GM19463 (cell line): ENCODE data around the gene MYEOV.

Experiments used
- ATAC-seq: cut with Tn5 transposase; IDR thresholded peaks from one replicate; pipeline ENCODE4 v1.9.1; 2021; ENCODE audit warnings: mild to moderate bottlenecking, moderate library complexity; ENCODE audit not compliant: unreplicated experiment

The MYEOV gene

DNA sequence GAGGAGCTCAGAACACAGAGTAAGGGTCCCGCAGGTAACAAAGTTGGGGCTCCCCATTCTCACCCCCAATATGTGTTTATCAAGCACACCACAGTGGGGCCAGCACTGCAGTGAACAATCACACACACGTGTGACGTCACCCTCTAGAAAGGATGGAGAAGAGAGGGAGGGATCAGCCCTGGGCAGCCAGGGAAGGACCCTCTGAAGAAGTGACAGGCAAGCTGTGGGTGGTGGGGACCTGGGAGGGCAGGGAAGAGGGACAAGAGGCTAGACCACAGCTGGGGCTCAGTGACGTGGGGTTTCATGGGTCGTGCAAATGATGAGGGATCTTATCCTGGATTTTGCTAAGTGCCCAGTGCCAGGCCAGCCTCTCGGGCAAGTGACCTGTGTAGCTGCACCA is 28.7 kb upstream of the MYEOV start:
- no peak for ATAC-seq

DNA sequence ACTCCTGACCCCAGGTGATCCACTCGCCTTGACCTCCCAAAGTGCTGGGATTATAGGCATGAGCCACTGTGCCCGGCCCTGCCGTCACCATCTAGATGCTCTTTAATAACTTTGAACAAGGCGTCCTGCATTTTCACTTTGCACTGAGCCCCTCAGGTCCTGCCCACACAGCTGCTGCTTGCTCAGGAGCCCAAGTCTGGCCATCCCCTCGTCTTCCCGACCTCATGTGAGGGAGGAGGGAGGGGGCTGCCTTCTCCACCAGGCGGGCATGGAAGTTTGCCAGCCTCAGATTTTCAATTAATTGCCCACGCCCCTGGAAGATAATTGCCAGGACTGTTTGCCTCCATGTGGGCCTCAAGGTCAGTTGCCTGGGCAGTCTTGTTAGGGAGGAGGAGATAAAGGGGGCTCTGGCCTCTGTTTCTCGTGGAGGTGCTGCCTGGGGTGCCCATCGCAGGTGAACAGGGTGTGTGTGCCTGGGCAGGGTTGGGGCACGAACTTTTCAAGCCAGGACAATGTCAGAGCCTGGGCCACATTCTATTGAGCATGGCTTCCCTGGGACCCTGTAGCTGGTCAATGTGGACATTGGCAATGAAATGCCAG is 27.9 kb upstream of the MYEOV start:
- no peak for ATAC-seq

DNA sequence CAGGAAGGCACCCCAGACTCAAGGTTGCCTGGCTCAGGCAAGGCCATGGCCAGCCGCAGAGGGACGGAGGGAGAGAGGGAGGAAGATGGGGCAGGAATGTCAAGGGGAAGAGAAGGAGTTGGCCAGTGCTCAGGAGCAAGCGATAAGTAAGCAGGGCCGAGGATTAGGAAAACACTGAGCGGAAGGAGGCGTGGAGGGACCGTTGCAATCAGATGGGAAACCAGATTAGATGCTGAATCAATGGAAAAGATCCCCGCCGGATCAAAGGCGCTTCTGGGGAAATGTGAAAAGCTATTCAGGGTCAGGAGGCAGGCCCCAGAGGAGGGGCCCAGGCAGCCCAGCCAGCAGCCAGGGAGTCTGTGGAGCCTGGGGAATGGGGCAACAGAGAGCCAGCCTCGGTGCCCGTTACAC is 26.6 kb upstream of the MYEOV start:
- no peak for ATAC-seq

DNA sequence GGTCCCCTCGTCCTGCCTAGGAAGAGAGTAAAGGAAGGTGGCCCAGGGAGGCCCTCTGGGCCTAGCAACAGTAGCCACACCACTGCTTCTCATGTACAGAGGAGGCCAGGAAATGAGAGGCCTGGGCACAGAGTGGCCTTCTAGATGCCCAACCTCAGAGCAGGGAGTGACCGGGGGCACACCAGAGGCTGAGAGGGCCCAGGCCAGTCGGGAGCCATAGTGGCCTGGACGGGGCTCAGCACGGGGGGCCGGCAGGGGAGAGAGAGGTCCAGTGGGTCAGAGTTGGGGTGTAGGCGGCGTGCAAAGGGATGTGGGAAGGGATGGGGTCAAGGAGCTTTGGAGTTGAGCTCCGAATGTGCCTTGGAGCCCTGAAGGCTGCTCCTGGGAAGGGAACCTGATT is 25.0 kb upstream of the MYEOV start:
- ATAC-seq = no peak

DNA sequence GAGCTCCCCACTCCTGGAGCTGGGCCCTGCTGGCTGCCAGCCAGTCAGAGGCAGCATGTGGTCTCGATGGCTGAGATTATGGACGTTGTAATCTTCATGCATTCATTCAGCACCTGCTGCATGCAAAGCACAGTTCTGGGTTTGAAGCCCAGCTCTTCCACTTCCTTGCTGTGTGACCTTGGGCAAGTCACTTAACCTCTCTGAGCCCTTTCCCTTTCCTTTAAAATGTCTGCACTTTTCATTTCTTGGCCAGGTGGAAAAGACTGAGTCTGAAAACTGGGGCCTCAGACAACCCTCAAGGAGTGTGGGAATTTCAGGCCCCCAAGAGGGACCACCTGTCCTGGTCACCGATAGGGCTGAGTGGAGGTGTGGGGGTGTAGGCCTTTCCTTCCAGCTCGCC is 24.6 kb upstream of the MYEOV start:
- ATAC-seq = no peak

DNA sequence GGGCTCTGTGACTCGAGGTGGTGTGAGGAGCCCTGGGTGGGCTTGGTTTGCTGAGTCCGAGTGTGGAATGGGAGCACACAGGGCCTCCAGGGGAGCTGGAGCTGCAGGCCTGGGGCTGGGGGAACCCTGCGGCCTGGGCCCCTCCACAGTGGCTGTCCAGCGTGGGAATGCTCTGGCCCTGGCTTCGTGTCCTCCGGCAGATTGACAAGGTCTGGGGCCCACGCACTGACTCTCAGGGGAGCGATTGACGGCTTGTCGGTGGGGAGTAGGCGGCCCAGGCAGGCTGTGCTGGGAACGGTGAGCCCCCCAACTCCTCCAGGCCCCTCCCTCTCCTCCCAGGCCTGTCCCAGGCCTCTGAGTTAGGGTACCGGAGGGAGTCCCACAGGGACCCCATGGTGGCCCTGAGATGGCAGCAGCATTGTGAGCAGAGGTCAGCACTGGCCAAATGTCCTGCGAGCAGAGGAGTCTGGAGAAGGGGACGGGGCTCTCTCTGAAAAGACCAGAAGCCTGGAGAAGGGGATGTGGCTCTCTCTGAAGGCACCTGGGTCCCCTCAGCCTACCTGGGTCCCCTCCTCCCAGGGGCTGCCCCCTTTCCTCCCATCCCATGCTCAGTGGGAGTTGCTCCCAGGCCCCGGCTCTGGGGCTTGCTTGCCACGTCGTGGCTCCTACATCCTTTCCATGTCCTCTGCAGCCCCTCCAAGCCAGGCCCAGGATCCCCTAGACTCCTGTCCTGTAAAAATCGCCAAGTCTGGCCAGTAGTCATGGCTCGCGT is 23.8 kb upstream of the MYEOV start:
- no peak for ATAC-seq

DNA sequence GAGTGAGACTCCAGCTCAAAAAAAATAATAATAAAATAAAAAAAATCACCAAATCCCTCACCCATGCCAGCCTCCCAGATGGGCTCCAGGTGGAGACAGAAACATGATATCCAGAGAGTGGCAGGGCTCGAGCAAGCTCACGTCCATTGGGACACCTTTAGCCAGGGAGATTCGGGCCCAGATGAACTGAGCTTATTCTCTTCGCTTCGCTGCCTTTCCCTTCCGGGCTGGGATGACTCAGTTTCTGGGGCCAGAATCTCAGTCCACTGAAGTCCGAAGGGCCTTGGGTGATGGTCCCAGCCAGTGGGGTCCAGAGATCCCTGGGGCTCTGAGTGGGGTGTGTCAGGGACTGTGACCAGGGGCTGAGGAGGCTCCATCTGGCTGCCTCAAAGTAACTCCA is 23.0 kb upstream of the MYEOV start:
- ATAC-seq = no peak

DNA sequence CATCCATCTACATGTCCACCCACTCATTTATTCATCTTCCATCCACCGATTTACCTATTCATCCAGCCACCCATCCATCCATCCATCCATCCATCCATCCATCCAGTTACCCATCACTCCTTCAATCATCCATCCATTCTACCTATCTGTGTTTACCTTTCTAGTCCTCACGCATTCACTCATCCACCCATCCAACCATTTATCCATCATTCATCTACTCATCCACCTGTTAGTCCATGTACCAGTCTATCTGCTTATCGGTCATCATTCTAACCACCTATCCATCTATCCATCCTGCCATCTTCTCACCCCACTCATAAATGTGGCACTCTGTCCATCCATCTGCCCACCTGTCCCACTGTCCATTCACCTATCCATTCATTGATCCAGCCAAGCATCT is 21.9 kb upstream of the MYEOV start:
- ATAC-seq = no peak

DNA sequence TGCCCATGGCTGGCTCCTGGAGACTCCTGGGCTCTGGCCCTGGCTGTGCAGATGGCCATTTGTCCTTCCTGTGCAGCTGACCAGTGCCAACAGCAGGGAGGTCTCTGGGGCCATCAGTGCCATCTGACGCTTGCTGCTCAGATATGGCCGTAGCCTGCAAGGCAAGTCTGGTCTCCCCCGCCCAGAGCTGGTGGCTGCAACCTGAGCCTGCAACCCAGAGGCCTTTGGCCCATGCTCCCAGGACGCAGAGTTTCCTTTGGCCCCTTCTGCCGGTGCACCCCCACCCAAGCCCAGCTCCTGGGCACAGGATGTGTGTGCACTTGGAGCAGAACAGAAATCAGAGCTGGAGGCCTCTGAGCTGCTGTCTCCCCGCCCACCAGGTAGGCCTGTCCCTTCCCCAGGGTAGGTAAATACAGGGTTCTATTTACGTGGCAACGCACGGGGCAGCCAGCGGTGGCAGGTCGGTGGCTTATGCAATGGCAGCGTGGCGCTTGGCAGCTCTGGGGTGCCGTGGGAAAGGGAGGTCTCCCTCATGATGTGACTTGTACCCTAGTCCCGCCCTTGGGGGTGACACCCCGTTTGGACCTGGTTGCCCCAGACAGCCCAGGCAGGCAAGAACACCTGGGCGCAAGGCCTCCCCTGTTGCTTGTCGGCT is 21.0 kb upstream of the MYEOV start:
- no peak for ATAC-seq

DNA sequence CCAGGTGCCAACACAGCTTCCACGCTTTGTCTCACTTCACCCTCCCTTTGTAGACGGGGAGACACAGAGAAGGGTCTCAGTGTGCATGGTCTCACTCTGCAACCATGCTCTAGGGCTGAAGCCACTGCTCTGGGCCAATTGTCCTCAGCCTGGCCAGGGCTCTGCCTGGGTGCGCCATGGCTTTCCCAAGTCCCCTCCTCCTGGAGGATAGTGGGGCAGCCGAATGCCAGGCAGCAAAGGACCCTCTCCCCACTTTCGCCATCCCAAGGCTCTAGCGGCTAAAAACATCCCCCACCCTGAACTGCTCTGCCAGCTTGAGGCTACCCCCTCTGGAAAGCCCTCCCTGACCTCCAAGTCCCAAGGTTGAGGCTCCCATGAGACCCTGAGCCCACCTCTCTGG is 20.4 kb upstream of the MYEOV start:
- no peak for ATAC-seq

DNA sequence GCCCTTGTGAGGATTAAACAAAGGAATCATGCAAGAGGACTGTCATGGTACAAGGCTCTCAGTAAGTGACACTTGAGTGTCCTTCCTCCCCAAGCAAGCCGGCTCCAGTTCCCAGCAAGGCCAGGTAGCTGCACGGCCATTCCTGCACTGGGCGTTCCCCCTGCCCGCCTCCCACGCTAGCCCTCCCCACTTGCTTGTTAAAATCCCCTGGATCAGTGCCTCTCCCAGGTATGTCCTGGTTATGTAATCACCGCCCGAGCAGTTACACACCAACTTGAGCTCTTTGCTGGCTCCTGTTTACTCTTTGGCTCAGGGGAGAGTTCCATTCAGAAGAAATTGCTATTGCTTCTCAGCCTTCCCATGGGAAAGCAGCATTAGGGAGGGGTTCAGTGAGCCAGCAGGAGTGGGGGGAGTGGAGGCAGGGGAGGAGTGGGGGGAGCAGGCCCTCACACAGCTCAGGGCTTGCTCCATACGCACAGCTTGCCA is 19.4 kb upstream of the MYEOV start:
- ATAC-seq = no peak

DNA sequence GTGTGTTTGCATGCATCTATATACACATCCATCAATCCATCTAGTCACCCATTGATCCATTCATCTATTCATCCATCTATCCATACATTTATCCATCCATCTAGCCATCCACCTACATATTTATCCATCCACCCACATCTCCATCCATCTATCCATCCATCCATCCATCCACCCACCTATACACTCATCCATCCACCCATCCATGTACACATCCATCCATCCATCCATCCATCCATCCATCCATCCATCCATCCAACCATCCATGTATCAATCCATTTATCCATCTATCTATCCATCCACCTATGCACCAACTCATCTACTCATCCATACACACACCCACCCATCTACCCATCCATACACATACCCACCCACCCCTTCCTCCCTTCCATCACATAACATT is 18.8 kb upstream of the MYEOV start:
- ATAC-seq = no peak

DNA sequence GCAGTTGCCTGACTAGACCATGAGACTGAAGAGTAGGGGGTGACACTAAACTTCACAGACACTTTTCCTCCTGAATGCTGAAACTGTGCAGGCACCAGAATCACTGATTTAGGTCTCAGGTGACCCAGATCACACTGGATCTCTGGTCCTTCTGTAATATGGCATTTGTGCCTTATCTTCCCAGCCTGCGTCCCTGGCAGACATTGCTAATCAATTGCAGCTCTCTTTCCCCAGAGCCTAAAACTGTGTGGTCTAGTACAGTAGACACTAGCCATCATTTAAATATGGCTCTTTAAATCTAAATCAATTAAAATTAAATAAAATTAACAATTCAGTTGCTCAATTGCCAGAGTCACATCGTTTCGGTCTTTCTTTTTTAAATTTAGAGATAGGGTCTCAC is 17.8 kb upstream of the MYEOV start:
- ATAC-seq = no peak

DNA sequence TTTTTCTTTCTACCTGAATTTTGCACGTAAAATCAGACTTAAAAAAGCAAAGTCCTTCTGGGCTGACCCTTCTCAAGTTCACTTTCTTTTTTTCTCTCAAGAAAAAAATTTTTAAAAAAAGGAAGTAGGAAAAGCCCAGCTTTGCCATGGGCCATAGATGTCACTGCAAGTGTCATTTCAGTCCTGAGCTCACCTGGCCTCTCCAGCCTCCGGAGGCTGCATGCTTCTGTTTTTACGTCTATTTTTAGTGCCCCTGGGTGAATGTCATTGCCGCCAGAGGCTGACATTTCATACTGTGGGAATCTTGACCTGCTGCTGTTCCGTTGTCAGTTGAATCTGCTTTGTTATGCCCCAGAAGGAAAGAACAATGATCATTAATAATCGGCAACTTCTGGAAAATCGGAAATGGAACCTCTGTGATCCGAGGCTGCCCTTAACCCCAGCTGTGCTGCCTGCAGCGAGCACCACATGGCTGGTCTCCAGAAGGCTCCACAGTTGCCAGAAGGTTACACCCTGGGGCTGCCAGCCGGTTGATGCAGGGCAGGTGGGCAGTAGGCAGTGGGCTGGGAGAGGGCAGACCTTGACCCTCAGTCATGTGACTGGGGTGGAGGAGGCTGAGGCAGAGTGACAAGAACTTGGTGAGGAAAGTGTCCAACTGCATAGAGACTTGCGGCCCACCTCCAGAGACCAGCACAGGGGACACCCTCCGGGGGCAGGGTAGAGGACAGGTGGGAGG is 16.7 kb upstream of the MYEOV start:
- no peak for ATAC-seq

DNA sequence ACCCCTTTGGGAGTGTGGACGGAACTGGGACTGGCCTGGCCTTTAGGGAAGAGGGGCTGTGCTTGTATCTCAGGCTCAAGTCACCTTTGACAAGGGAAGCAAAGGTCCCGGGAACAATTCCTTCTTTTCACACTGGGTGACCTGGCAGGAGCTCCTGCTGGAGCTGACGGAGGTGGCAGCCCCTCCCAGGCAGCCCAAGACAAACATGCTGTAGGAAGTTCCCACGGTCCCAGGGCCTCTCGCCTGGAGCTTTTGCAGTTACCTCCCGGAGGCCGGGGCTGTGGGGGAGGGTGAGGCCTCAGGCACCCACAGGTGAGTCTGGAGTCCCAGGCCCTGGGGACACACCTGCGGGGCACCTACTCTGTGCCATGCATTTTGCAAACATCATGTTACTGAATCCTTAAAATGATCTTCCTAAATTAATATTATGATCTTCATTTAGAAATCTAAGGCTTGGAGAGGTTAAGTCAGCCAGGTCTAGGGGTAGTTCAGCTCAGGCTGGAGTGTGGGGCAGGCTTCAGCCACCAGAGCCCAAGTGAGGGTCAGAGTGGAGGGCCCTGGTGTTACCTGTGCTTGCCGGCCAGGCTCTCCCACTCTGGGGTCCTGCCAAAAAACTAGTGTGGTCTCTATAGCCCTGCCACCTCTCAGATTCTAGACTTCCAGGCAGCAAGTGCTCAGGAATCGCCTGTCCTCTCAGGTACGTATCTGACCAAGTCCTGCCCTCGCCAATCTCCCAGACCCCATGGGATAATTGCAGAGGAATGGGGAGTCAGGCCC is 15.7 kb upstream of the MYEOV start:
- no peak for ATAC-seq

DNA sequence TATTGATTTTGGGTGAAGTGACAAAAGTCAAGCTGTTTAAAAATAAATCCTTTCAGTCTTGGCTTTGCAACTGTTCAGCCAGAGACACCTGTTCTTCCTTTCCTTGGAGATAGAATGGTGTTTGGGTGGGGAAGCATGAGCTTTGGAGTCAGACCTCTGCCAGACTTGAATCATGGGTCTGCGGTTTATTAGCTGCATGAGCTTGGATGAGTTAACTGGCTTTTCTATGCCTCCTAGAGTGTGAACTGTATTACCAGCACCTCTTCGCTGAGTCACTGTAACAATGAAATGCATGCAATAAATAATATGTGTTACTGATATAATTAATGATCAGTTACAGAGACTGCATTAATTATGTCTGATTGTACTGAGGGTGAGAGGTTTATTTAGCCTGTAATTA is 13.5 kb upstream of the MYEOV start:
- no peak for ATAC-seq

DNA sequence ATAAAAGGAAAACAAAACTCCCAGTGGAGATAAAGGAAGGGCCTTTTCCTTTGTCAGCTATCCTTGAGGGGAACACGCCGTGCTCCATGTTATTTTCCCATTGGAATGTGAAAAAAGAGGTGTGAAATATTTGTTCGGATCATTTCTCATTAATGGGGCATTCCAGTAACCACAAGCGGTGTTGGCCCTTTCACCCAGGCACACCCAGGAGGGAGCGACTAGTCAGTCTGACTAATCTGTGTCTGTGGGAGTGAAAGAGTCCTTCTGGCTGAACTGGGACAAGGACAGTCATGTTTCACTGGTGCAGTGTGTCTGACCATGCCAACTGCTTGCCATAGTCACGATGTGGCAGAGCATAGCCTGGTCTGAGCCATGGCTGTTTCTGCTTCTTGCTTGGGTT is 13.0 kb upstream of the MYEOV start:
- ATAC-seq = no peak

DNA sequence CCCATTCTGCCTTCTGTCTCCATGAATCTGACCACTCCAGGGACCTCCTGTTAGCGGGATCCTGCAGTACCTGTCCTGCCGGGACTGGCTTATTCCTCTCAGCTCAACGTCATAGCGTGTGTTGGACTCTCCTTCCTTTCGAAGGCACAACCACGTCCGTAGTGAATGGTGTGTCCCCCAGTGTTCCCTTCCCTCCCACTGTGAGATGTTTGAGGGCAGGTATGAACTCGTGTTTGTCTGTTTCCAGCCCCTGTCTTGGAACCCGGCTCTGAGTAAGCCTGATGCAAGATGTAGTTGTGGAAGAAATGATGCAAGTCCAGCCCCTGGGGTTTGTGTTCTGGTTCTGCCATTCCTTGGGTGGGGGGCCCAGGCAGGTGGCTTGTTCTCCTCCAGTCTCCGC is 10.5 kb upstream of the MYEOV start:
- ATAC-seq = no peak

DNA sequence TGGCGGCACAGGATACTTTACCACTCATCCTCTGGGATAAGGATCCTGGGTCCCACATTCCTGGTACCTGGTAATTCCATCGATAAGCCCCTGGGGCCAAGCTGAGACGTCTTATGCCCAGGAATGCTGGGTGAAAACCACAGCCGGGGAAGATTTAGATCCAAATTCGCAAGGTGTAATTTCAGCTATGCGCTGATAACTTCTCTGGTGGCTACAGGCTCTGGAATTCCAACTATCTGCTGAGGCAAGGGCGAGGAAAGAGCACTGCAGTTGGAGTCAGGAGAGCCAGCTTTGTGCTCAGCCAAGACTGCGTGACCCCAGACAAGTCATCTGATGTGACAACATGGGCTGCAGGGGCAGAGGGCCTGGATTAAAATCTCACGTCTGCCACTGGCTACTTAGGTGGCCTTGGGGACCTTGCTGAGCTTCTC is 9.9 kb upstream of the MYEOV start:
- ATAC-seq = no peak

DNA sequence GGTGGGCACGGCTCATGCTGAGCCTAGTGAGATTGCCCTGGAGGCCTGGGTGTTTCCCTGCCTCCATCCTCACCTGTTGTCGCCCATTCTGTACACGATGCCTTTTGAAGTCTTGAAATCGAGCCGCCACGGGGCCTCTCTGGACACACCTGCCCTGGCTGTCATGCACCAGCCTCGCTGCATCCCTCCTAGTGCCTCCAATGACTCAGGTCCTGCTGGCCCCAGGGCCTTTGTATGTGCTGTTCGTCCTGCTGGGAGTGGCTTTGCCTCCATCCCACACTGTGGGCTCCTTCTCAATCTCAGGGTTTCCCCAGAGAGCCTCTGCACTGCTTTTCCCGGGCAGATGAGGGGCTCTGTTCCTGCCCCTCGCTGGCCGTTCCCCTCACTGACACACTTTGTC is 8.9 kb upstream of the MYEOV start:
- no peak for ATAC-seq

DNA sequence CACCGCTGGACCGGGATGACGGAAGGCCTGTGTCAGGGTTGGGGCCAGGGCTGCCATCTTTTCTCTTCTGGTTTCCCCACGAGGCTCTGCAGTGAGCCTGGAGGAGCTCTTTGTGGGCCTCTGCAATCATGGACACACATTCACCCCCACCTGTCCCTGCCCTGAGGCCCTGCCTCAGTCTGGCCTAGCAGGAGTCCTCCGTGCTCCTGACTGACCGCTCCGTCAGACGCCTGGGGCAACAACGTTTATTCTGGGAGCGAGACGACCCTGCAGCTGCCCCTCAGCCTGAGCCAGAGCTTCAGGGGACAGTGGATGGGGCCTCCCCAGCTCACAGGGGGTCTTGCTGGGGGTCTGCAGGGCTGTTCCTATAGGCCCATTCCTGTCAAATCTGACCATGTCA is 8.2 kb upstream of the MYEOV start:
- no peak for ATAC-seq
